Erythroblast (primary cell): ENCODE results near the gene UGT1A5.

Experiments used
- GATA1 ChIP-seq: IDR thresholded peaks from 2 replicates; pipeline ENCODE4 v1.6.1; 2011; ENCODE audit warnings: low read depth, mild to moderate bottlenecking, control low read depth, low read length, moderate library complexity
- POLR2A ChIP-seq: IDR thresholded peaks from 2 replicates; pipeline ENCODE4 v1.6.1; 2011; ENCODE audit warnings: mild to moderate bottlenecking, low read length

- no peak for TF ChIP-seq POLR2A
- TF ChIP-seq GATA1: no peak
These were observed 87.5 kb downstream of the UGT1A5 start for GRCh38 chr2:233800208-233800607.
